Measurements from ENCODE around the gene TCF12.
"Not testable (repeated sequence)": the region's sequence is repeated elsewhere in the genome, so short reads cannot be mapped to it uniquely, and the experiment has no call there.

Gene TCF12

GRCh38 chr15:56916825-56917477, 1.5 kb upstream of the TCF12 start:
- DNase-seq: no peak

GRCh38 chr15:56917652-56918045, 795 bp upstream of the TCF12 start:
- DNase-seq: no peak

DNA sequence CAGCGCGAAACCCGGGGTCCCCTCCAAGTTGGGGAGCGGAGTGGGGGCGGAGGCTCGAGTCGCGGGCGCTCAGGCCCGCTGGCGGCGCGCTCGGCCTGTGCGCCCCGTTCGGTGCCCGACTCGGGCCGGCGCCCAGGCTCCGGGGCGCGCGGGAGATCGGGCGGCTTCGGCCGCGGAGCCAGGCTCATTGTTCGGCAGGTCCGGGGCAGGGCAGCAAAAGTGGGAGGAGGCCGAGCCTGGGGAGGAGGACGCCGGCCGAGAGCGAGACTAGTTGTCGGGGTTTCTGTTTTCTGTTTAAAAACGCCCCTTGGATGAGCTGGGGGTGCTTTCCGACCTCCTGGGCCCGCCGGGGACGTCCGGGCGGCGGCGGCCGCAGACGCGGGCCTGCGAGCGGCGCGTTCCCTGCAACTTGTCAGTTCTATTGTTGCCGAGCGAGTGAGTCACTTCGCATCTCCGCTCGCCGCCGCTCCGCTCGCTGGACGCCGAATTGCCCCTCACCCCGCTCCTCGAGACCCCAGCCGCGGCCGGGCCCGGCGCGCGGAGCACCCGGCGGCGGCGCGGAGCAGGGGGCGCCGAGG, 676 bp downstream of the TCF12 start:
- DNase-seq: no peak

DNA sequence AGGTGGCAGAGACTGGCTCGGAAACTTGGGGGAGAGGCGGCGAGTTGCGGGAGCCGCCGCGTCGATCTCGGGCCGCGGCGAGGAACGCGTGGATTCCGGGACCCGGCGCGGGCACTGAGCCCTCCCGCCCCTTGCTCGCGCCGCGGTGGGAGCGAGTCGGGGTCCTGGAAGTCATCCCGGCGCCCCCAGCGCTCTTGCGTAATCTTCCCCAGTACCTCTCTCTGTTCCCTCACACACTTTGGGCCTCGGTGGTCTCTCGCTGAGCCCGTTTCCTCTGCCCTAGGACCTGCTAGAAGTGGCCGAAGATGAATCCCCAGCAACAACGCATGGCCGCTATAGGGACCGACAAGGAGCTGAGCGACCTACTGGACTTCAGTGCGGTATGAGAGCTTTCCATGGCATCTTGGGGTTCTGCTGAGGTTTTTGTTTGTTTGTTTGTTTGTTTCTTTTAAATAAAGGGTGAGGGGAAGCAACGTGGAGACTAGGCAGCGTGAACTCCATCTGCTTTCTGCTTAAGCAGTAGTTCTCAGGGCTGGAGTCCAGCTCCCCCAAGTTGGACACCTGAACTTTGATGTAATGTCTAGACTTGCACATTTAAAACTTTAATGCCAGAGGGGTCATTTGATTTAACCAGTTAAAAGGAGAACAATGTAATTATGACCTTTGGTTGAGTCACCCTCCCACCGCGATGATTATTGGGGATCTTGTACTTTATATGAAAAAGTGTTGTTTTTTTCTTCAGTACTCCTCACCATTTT, 1.3 kb downstream of the TCF12 start:
- DNase-seq: no peak

GRCh38 chr15:56920367-56920627, 1.9 kb downstream of the TCF12 start:
- no peak for DNase-seq

DNA sequence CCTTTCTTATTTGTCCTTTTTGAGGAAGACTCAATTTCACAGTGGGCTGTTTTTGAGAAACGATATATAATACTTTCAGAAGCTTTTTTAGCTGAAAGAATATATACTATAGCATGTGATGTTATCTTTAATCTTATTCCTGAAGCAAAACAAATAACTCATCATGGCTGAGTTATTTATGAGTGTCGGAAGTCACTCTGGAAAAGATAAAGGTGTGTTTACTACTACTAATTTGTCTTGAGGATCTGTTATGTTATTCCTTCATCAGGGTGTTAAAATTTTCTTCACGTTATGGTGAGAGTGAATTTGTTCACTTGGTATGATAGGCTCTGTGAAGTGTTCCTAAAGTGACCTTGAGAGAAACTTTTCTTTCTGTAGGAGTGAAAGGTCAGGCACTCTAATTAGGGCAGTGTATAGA, 4.7 kb downstream of the TCF12 start:
- DNase-seq: no peak

GRCh38 chr15:56927816-56928215, 9.4 kb downstream of the TCF12 start:
- no peak for DNase-seq

GRCh38 chr15:56929399-56929798, 11.0 kb downstream of the TCF12 start:
- no peak for DNase-seq

- no peak for DNase-seq
These were observed 11.5 kb downstream of the TCF12 start for GRCh38 chr15:56929933-56930332.

GRCh38 chr15:56930669-56931313, 12.3 kb downstream of the TCF12 start:
- no peak for DNase-seq

DNA sequence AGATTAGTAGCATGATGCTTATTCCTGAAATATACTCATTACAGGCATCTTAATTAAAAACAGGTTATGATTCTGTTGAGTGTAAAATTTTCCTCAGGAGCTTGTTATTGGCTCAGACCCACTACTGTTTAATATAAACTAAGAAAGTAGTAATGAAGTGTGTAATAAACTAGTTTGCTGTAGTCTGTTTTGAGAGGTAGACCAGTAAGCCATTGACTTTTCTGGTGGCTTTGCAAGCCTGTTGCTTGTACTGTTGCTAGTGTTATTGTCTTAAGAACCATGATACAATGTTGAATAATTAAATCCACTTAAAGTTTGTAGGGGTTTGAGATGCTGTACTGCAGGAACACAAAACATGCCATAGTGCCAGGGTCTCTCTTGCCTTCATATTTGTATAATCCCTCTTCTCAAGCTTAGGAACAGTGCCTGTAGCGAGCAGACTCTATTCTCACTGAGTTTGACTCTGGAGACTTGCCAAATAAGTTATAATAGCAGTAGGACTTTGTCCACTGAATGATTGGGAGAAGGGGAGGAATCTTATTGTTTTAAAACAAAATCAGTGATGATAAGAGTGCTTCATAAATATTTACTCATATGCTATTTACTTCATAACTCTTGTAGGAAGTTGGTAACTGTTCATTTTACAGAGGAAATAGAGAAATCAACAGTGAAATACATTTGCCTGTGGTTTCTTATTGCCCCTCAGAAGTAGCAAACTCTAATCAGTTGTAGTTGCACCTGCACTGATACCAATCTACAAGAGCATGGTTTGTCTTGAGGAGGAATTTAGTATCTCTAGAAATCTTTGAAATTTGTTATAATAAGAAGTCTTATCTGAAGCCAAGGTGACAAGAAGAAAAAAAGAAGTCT, 13.4 kb downstream of the TCF12 start:
- DNase-seq: no peak

GRCh38 chr15:56932509-56932868, 14.0 kb downstream of the TCF12 start:
- not testable (repeated sequence) for DNase-seq

GRCh38 chr15:56933410-56933809, 15.0 kb downstream of the TCF12 start:
- no peak for DNase-seq

DNA sequence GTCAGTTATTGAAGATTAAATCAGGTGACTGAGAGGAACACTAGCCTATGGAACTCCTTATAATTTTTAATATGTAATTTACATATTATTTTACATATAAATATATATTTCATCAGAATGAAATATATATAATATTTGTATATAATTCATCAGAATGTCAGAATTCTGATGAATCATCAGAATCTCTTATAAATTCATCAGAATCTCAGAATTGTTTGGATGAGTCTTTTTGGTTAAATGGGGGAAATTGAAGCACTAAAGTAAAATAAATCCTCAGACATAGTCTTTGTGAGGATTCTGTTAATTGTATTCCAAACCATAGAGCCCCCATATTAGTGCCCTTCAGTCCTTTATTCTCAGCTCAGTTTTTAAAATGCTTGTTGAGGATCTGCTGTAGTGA, 15.4 kb downstream of the TCF12 start:
- DNase-seq: no peak

GRCh38 chr15:56934269-56934668, 15.8 kb downstream of the TCF12 start:
- DNase-seq: no peak

GRCh38 chr15:56936929-56937328, 18.5 kb downstream of the TCF12 start:
- DNase-seq: no peak

DNA sequence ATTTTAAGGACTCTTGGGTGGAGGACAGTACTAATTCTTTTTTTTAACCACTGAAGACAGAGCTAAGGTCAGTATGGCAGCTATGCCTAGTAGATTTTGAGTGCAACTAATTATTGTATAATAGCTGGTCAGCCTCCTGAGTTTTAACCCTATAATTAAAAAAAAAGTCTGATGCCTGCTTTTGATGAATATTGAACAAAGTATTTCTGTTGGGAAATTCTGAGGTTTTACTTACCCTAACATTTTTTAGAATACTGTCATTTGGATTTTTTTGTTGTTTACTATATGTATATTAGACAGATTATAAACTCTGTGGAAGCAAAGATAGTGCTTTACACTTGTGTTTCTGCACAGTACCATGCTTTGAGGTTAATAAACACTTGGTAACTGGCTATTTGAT, 20.8 kb downstream of the TCF12 start:
- no peak for DNase-seq

DNA sequence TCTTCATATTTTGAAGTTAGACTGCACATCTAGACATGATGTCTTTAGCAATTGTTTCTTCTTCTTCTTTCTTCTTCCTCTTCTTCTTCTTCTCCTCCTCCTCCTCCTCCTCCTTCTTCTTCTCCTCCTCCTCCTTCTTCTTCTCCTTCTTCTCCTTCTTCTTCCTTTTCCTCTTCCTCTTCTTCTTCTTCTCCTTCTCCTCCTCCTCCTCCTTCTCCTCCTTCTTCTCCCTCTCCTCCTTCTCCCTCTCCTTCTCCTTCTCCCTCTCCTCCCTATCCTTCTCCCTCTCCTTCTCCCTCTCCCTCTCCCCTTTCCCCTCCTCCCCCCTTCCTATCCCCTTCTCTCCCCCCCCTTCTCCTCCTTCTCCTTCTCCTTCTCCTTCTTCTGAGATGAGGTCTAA, 21.9 kb downstream of the TCF12 start:
- no peak for DNase-seq

GRCh38 chr15:56942118-56942517, 23.7 kb downstream of the TCF12 start:
- DNase-seq: no peak

- DNase-seq: no peak
These were observed 25.0 kb downstream of the TCF12 start for GRCh38 chr15:56943403-56943802.

DNA sequence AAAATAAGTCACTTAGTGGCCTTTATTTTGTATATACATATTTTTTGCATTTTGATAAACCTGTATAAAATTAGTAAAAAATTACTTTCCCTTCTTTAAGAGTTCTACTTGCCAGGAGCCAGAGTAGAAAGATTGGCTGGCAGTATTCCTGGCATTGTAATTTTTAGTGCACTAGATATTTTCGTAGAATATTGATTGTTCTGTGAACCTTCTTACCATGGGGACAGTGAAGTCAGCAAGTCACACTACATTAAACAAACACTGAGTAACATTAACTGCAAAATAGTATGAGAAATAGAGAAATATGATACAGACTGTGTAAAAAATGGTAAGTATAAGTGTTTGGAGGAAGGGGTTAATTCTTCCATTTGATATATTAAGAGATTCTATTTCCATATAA, 26.0 kb downstream of the TCF12 start:
- DNase-seq: no peak

DNA sequence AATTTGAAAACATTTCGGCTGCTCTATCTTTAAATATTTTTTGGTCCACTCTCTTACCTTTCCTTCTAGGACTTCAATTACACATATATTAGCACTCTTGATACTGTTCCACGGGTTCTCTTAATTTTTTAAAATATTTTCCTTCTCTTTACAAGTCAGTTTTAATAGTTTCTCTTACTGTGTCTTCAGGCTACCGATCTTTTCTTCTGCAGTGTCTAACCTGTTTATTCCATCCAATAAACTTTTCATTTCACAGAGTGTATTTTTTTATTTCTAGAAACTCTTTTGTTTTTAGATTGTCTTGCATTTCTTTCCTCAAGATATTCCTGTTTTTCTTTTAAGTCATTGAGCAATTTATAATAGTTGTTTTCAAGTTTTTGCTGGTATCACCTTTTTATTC, 27.7 kb downstream of the TCF12 start:
- DNase-seq: no peak

Measured in DMS153 (cell line).